Esophagus muscularis mucosa (tissue), 4 donors: ENCODE data around the gene RASL10A. TPM values are rescaled to one million over a fixed set of nuclear protein-coding genes. Genes with fewer than 3 reads are reported as not detected.

Experiments used
- DNase-seq: peaks from one replicate; pipeline ENCODE4 v3.0.0-alpha.2; 2017; ENCODE audit errors: extremely low spot score
- H3K27ac ChIP-seq, 4 donors: fragments of 200-600 bp; sonication (generic); replicated peaks in 1 of 4; 1 replicate in 3 of 4; 2 replicates in 1 of 4; pipeline ENCODE4 v1.5.1; 2016 to 2019; ENCODE audit warnings: mild to moderate bottlenecking in 1 of 4
- H3K27me3 ChIP-seq, 4 donors: fragments of 200-600 bp; sonication (generic); one replicate each; pipeline versions ENCODE4 v1.5.1 to v1.6.0; 2016 to 2019
- H3K36me3 ChIP-seq, 4 donors: fragments of 200-600 bp; sonication (generic); one replicate each; pipeline ENCODE4 v1.5.1; 2016 to 2019
- H3K4me1 ChIP-seq, 4 donors: fragments of 200-600 bp; sonication (generic); one replicate each; pipeline ENCODE4 v1.5.1; 2016 to 2019
- H3K4me3 ChIP-seq, 4 donors: fragments of 200-600 bp; sonication (generic); 1 replicate in 2 of 4; 2 replicates in 2 of 4; pipeline ENCODE4 v1.5.1; 2016 to 2019; ENCODE audit warnings: mild to moderate bottlenecking in 4 of 4, moderate library complexity in 1 of 4
- H3K9me3 ChIP-seq, 4 donors: fragments of 200-600 bp; sonication (generic); 1 replicate in 3 of 4; 2 replicates in 1 of 4; pipeline ENCODE4 v1.5.1; 2016 to 2019
- CTCF ChIP-seq, 3 experiments: fragments of 200-600 bp in 2 of 3; fragments of 450-650 bp in 1 of 3; sonication (generic) in 2 of 3; IDR thresholded peaks; one replicate each; pipeline ENCODE4 v1.5.1; 2017 to 2019; ENCODE audit warnings: antibody characterized with exemption in 3 of 3, mild to moderate bottlenecking in 2 of 3, moderate library complexity in 1 of 3
- EP300 ChIP-seq: sonication (generic); formaldehyde crosslinking; IDR thresholded peaks from one replicate; pipeline ENCODE4 v1.6.1; 2017; ENCODE audit warnings: antibody characterized with exemption
- POLR2A ChIP-seq: fragments of 450-650 bp; IDR thresholded peaks from one replicate; pipeline ENCODE4 v1.6.1; 2017; ENCODE audit warnings: antibody characterized with exemption, moderate library complexity, mild to moderate bottlenecking, low read depth
- POLR2AphosphoS5 ChIP-seq, 2 donors: sonication (generic); formaldehyde crosslinking; IDR thresholded peaks; one replicate each; pipeline ENCODE4 v1.6.1; 2017; ENCODE audit warnings: antibody characterized with exemption in 2 of 2
- WGBS: methylation state at CpG from one replicate; pipeline ENCODE4 v1.1.5; 2018; 5-methylcytosine and 5-hydroxymethylcytosine counted together
- intact Hi-C: fragments of 100-400 bp; cut with DNase I; formaldehyde crosslinking; loops from one replicate; pipeline ENCODE4 v1.15.1; 2023
- total RNA-seq, 4 donors: library from RNA; depleted of rRNA; stranded (reverse); fragments of >200 nt; gene quantifications; one replicate each; pipeline versions ENCODE4 v1.1.0 to v1.2.1, GENCODE V29; 2016

Gene RASL10A
- total RNA-seq, 4 donors from 2014 or later, result 0.50 to 1.6 (median 0.84) TPM; not detected in 1

GRCh38 chr22:29352778-29353177 lies 37.3 kb upstream of the RASL10A start:
- 89% methylated on average over 9 of the region's 9 CpGs for WGBS

GRCh38 chr22:29351891-29352290 lies 36.4 kb upstream of the RASL10A start:
- no peak for DNase-seq
- no peak overlapping the region for H3K4me3 ChIP-seq
- no peak overlapping the region for H3K27ac ChIP-seq
- H3K4me1 ChIP-seq, result peaks cover 0 to 2% (median under 1%) of the 10 kb centered on the region in 4 donors
- peaks cover 69 to 100% (median 99%) of the 10 kb centered on the region in 4 donors for H3K36me3 ChIP-seq
- WGBS, result 90% methylated on average over 9 of the region's 9 CpGs
- H3K27me3 ChIP-seq, result no peaks in the 10 kb centered on the region
- no peaks in the 10 kb centered on the region for H3K9me3 ChIP-seq
- no peak for TF ChIP-seq CTCF (IDR thresholded peaks at IDR 0.05)
- TF ChIP-seq POLR2A, result no peak
- no peak for TF ChIP-seq EP300
- TF ChIP-seq POLR2AphosphoS5 (IDR thresholded peaks at IDR 0.05), result no peak
- intact Hi-C loops, result no loop called here

More at GRCh38 chr22:29352778-29353177, 37.3 kb upstream of the RASL10A start:
- no peaks in the 10 kb centered on the region for H3K27me3 ChIP-seq
- H3K27ac ChIP-seq, result no peak overlapping the region
- H3K9me3 ChIP-seq, result no peaks in the 10 kb centered on the region
- no peaks in the 10 kb centered on the region for H3K4me1 ChIP-seq
- no peak overlapping the region for H3K4me3 ChIP-seq
- H3K36me3 ChIP-seq, result peaks cover 70 to 100% (median 100%) of the 10 kb centered on the region in 4 donors
- no peak for DNase-seq
- intact Hi-C loops, result no loop called here
- no peak for TF ChIP-seq POLR2A
- TF ChIP-seq EP300, result no peak
- TF ChIP-seq POLR2AphosphoS5 (IDR thresholded peaks at IDR 0.05), result no peak
- no peak for TF ChIP-seq CTCF (IDR thresholded peaks at IDR 0.05)

GRCh38 chr22:29351042-29351441 lies 35.5 kb upstream of the RASL10A start:
- no peak overlapping the region for H3K27ac ChIP-seq
- no peaks in the 10 kb centered on the region for H3K27me3 ChIP-seq
- intact Hi-C loops, result no loop called here
- no peaks in the 10 kb centered on the region for H3K9me3 ChIP-seq
- no peak for DNase-seq
- WGBS, result 98% methylated on average over 6 of the region's 6 CpGs
- H3K4me1 ChIP-seq, result peaks cover 0 to 11% (median 8%) of the 10 kb centered on the region in 4 donors
- H3K36me3 ChIP-seq, result peaks cover 61 to 100% (median 99%) of the 10 kb centered on the region in 4 donors
- no peak overlapping the region for H3K4me3 ChIP-seq
- TF ChIP-seq POLR2AphosphoS5 (IDR thresholded peaks at IDR 0.05), result no peak

- intact Hi-C loops, result no loop called here
- H3K9me3 ChIP-seq, result no peaks in the 10 kb centered on the region
- no peak overlapping the region for H3K27ac ChIP-seq
- peaks cover 43 to 93% (median 86%) of the 10 kb centered on the region in 4 donors for H3K36me3 ChIP-seq
- WGBS, result 88% methylated on average over 18 of the region's 18 CpGs
- peaks cover 7 to 32% (median 22%) of the 10 kb centered on the region in 4 donors for H3K4me1 ChIP-seq
- TF ChIP-seq EP300 (no peak), POLR2A (no peak), CTCF (IDR thresholded peaks at IDR 0.05) (no peak), POLR2AphosphoS5 (IDR thresholded peaks at IDR 0.05) (no peak)
- H3K4me3 ChIP-seq, result no peak overlapping the region
- no peak for DNase-seq
- H3K27me3 ChIP-seq, result no peaks in the 10 kb centered on the region
Observed at GRCh38 chr22:29348956-29349355, 33.5 kb upstream of the RASL10A start.

- 74% methylated on average over 2 of the region's 2 CpGs for WGBS
Observed at GRCh38 chr22:29348041-29348440, 32.5 kb upstream of the RASL10A start.

GRCh38 chr22:29346659-29347058 lies 31.2 kb upstream of the RASL10A start:
- Histone ChIP-seq H3K4me3 (no peak overlapping the region), H3K36me3 (peaks cover 37 to 92% (median 80%) of the 10 kb centered on the region in 4 donors), H3K9me3 (no peaks in the 10 kb centered on the region), H3K27ac (peak overlapping the region in 1 of 4 donors; percentile 2), H3K27me3 (no peaks in the 10 kb centered on the region), H3K4me1 (peaks cover 22 to 44% (median 35%) of the 10 kb centered on the region in 4 donors)
- intact Hi-C loops, result no loop called here
- TF ChIP-seq POLR2A (no peak), CTCF (IDR thresholded peaks at IDR 0.05) (no peak), POLR2AphosphoS5 (IDR thresholded peaks at IDR 0.05) (no peak), EP300 (no peak)
- WGBS, result 80% methylated on average over 4 of the region's 4 CpGs
- DNase-seq, result no peak

More at GRCh38 chr22:29348041-29348440, 32.5 kb upstream of the RASL10A start:
- no peak for DNase-seq
- H3K9me3 ChIP-seq, result no peaks in the 10 kb centered on the region
- intact Hi-C loops, result no loop called here
- no peak overlapping the region for H3K27ac ChIP-seq
- peaks cover 36 to 92% (median 83%) of the 10 kb centered on the region in 4 donors for H3K36me3 ChIP-seq
- H3K27me3 ChIP-seq, result no peaks in the 10 kb centered on the region
- peaks cover 16 to 41% (median 31%) of the 10 kb centered on the region in 4 donors for H3K4me1 ChIP-seq
- H3K4me3 ChIP-seq, result no peak overlapping the region
- no peak for TF ChIP-seq EP300
- TF ChIP-seq POLR2AphosphoS5 (IDR thresholded peaks at IDR 0.05), result no peak
- TF ChIP-seq POLR2A, result no peak
